Nephron (organoid): Measurements from ENCODE around the gene ZNF318.

Experiments
- H3K27ac Mint-ChIP-seq, 3 experiments: 2 replicates each; pipeline ENCODE4 v1.8.0; 2020; ENCODE audit warnings: mixed read lengths in 3 of 3, mild to moderate bottlenecking in 2 of 3, moderate library complexity in 1 of 3
- H3K27me3 Mint-ChIP-seq: 2 replicates; pipeline ENCODE4 v1.8.0; 2021; ENCODE audit warnings: low read depth, mild to moderate bottlenecking, moderate library complexity, mixed read lengths
- H3K36me3 Mint-ChIP-seq: 2 replicates; pipeline ENCODE4 v1.8.0; 2020; ENCODE audit warnings: low read depth, mixed read lengths
- H3K4me1 Mint-ChIP-seq: 2 replicates; pipeline ENCODE4 v1.8.0; 2020; ENCODE audit warnings: mixed read lengths
- H3K4me3 Mint-ChIP-seq, 3 experiments: 2 replicates each; pipeline ENCODE4 v1.8.0; 2020; ENCODE audit warnings: mild to moderate bottlenecking in 3 of 3, mixed read lengths in 3 of 3, moderate library complexity in 2 of 3
- H3K9me3 Mint-ChIP-seq: 2 replicates; pipeline ENCODE4 v1.8.0; 2020; ENCODE audit warnings: mixed read lengths
- CTCF ChIP-seq, 3 experiments: fragments of 200-600 bp; sonication (generic); IDR thresholded peaks; one replicate each; pipeline ENCODE4 v1.5.0; 2021; ENCODE audit warnings: antibody characterized with exemption in 3 of 3; ENCODE audit not compliant: unreplicated experiment in 3 of 3

The ZNF318 gene

GRCh38 chr6:43287717-43288679 lies 81.4 kb downstream of the ZNF318 start:
- Mint-ChIP-seq H3K36me3 (no peaks in the 10 kb centered on the region), H3K27ac (peak overlapping the region in 1 of 3 experiments; percentile 58), H3K9me3 (no peaks in the 10 kb centered on the region), H3K27me3 (peaks cover 19% of the 10 kb centered on the region), H3K4me1 (no peaks in the 10 kb centered on the region), H3K4me3 (no peak overlapping the region)
- no peak for TF ChIP-seq CTCF (IDR thresholded peaks at IDR 0.05; ENCODE audit: unreplicated experiment in 3 of 3)

GRCh38 chr6:43286980-43287716 lies 82.3 kb downstream of the ZNF318 start:
- no peak overlapping the region for H3K27ac Mint-ChIP-seq
- H3K9me3 Mint-ChIP-seq: no peaks in the 10 kb centered on the region
- no peaks in the 10 kb centered on the region for H3K4me1 Mint-ChIP-seq
- peak; percentile 24 to 44 (median 33) for TF ChIP-seq CTCF (IDR thresholded peaks at IDR 0.05; ENCODE audit: unreplicated experiment in 3 of 3)
- peaks cover 21% of the 10 kb centered on the region for H3K27me3 Mint-ChIP-seq
- H3K36me3 Mint-ChIP-seq: no peaks in the 10 kb centered on the region
- peak overlapping the region in 1 of 3 experiments; percentile 49 for H3K4me3 Mint-ChIP-seq

GRCh38 chr6:43286456-43286979 lies 82.9 kb downstream of the ZNF318 start:
- no peak for TF ChIP-seq CTCF (IDR thresholded peaks at IDR 0.05; ENCODE audit: unreplicated experiment in 3 of 3)
- H3K9me3 Mint-ChIP-seq: no peaks in the 10 kb centered on the region
- H3K36me3 Mint-ChIP-seq: no peaks in the 10 kb centered on the region
- peaks cover 1% of the 10 kb centered on the region for H3K4me1 Mint-ChIP-seq
- peaks cover 26% of the 10 kb centered on the region for H3K27me3 Mint-ChIP-seq
- H3K4me3 Mint-ChIP-seq: no peak overlapping the region
- no peak overlapping the region for H3K27ac Mint-ChIP-seq
